ENCODE measurements around the gene R3HDM2.
"Not testable (repeated sequence)": the region's sequence is repeated elsewhere in the genome, so short reads cannot be mapped to it uniquely, and the experiment has no call there.

The R3HDM2 gene

GRCh38 chr12:57419495-57419894 lies 11.3 kb downstream of the R3HDM2 start:
- Histone ChIP-seq H3K4me3 (no peak overlapping the region), H3K27me3 (no peaks in the 10 kb centered on the region), H3K36me3 (peaks cover 4 to 15% (median 5%) of the 10 kb centered on the region in 3 donors), H3K9me3 (no peaks in the 10 kb centered on the region), H3K4me1 (peaks cover 0 to 18% (median 7%) of the 10 kb centered on the region in 4 donors), H3K27ac (no peak overlapping the region)
- no peak for DNase-seq
- intact Hi-C loops (cut with DNase I; ENCODE audit: low total_unique reads): no loop called here
- TF ChIP-seq CTCF (IDR thresholded peaks at IDR 0.05): no peak

GRCh38 chr12:57418255-57418654 lies 12.6 kb downstream of the R3HDM2 start:
- TF ChIP-seq CTCF (IDR thresholded peaks at IDR 0.05): no peak
- Histone ChIP-seq H3K27me3 (no peaks in the 10 kb centered on the region), H3K4me3 (no peak overlapping the region), H3K9me3 (no peaks in the 10 kb centered on the region), H3K4me1 (peaks cover 0 to 18% (median 7%) of the 10 kb centered on the region in 4 donors), H3K36me3 (peaks cover 4 to 12% (median 5%) of the 10 kb centered on the region in 3 donors), H3K27ac (no peak overlapping the region)
- no peak for DNase-seq
- intact Hi-C loops (cut with DNase I; ENCODE audit: low total_unique reads): no loop called here

GRCh38 chr12:57416039-57416996 lies 14.5 kb downstream of the R3HDM2 start:
- Histone ChIP-seq H3K4me3 (no peak overlapping the region), H3K9me3 (no peaks in the 10 kb centered on the region), H3K4me1 (peaks cover 0 to 18% (median 7%) of the 10 kb centered on the region in 4 donors), H3K27me3 (no peaks in the 10 kb centered on the region), H3K27ac (no peak overlapping the region), H3K36me3 (peaks cover 0 to under 1% (median 0%) of the 10 kb centered on the region in 3 donors)
- DNase-seq: no peak
- no peak for TF ChIP-seq CTCF (IDR thresholded peaks at IDR 0.05)
- intact Hi-C loops (cut with DNase I; ENCODE audit: low total_unique reads): no loop called here

- no peak overlapping the region for H3K27ac ChIP-seq
- no peak for DNase-seq
- intact Hi-C loops (cut with DNase I; ENCODE audit: low total_unique reads): no loop called here
- no peak overlapping the region for H3K4me3 ChIP-seq
- H3K27me3 ChIP-seq: no peaks in the 10 kb centered on the region
- H3K36me3 ChIP-seq: no peaks in the 10 kb centered on the region
- no peaks in the 10 kb centered on the region for H3K9me3 ChIP-seq
- H3K4me1 ChIP-seq: peaks cover 0 to 21% (median 7%) of the 10 kb centered on the region in 4 donors
- TF ChIP-seq CTCF (IDR thresholded peaks at IDR 0.05): no peak
Measured at GRCh38 chr12:57415088-57415487, 15.8 kb downstream of the R3HDM2 start.

GRCh38 chr12:57414160-57414559 lies 16.7 kb downstream of the R3HDM2 start:
- not testable (repeated sequence) for H3K27me3 ChIP-seq

GRCh38 chr12:57410534-57410933 lies 20.3 kb downstream of the R3HDM2 start:
- H3K4me1 ChIP-seq: peaks cover 0 to 10% (median 0%) of the 10 kb centered on the region in 4 donors
- H3K27me3 ChIP-seq: no peaks in the 10 kb centered on the region
- TF ChIP-seq CTCF (IDR thresholded peaks at IDR 0.05): no peak
- intact Hi-C loops (cut with DNase I; ENCODE audit: low total_unique reads): no loop called here
- H3K9me3 ChIP-seq: no peaks in the 10 kb centered on the region
- no peak overlapping the region for H3K4me3 ChIP-seq
- H3K27ac ChIP-seq: no peak overlapping the region
- DNase-seq: no peak
- H3K36me3 ChIP-seq: no peaks in the 10 kb centered on the region

More at GRCh38 chr12:57414160-57414559, 16.7 kb downstream of the R3HDM2 start:
- H3K9me3 ChIP-seq; H3K4me3 ChIP-seq; H3K27ac ChIP-seq; H3K36me3 ChIP-seq; intact Hi-C loops (cut with DNase I; ENCODE audit: low total_unique reads); DNase-seq: not testable (repeated sequence)
- H3K4me1 ChIP-seq: peaks cover 0 to 28% (median 7%) of the 10 kb centered on the region in 4 donors

Data from tibial artery (tissue), 4 donors.